ELF-1 (cell line): ENCODE results near the gene HEBP2.

Experiments used
- DNase-seq: peaks from one replicate; pipeline ENCODE4 v3.0.0-alpha.2; 2016; ENCODE audit warnings: low read depth, low spot score

The HEBP2 gene

GRCh38 chr6:138397128-138398122 lies 6.6 kb upstream of the HEBP2 start:
- no peak for DNase-seq

GRCh38 chr6:138400326-138400725 lies 3.7 kb upstream of the HEBP2 start:
- no peak for DNase-seq

GRCh38 chr6:138401960-138402837 lies 1.8 kb upstream of the HEBP2 start:
- no peak for DNase-seq

- no peak for DNase-seq
Observed at GRCh38 chr6:138402838-138403187, 1.2 kb upstream of the HEBP2 start.

- DNase-seq = no peak
Observed at GRCh38 chr6:138403324-138403800, 661 bp upstream of the HEBP2 start.

- DNase-seq = peak; percentile 52
Observed at GRCh38 chr6:138404666-138405337, 779 bp downstream of the HEBP2 start.

GRCh38 chr6:138405816-138406413 lies 1.9 kb downstream of the HEBP2 start:
- no peak for DNase-seq

GRCh38 chr6:138406443-138406842 lies 2.4 kb downstream of the HEBP2 start:
- no peak for DNase-seq

- DNase-seq = no peak
Observed at GRCh38 chr6:138410048-138410735, 6.2 kb downstream of the HEBP2 start.

- DNase-seq = no peak
Observed at GRCh38 chr6:138410972-138411880, 7.2 kb downstream of the HEBP2 start.

- no peak for DNase-seq
Observed at GRCh38 chr6:138415125-138415524, 11.1 kb downstream of the HEBP2 start.

GRCh38 chr6:138416206-138416605 lies 12.2 kb downstream of the HEBP2 start:
- no peak for DNase-seq

GRCh38 chr6:138417493-138418117 lies 13.6 kb downstream of the HEBP2 start:
- DNase-seq = peak; percentile 46

- no peak for DNase-seq
Observed at GRCh38 chr6:138418118-138418742, 14.2 kb downstream of the HEBP2 start.

GRCh38 chr6:138419766-138420165 lies 15.7 kb downstream of the HEBP2 start:
- no peak for DNase-seq

- no peak for DNase-seq
Observed at GRCh38 chr6:138420356-138420755, 16.3 kb downstream of the HEBP2 start.

GRCh38 chr6:138421089-138421488 lies 17.1 kb downstream of the HEBP2 start:
- no peak for DNase-seq

GRCh38 chr6:138421608-138422007 lies 17.6 kb downstream of the HEBP2 start:
- no peak for DNase-seq

GRCh38 chr6:138422861-138423260 lies 18.8 kb downstream of the HEBP2 start:
- no peak for DNase-seq
